GM12874 (cell line): ENCODE results near the gene APBB2.

ENCODE experiments used
- TF ChIP-seq, protein P1 (sequence below): IDR thresholded peaks from 2 replicates; pipeline ENCODE4 v1.5.1; 2011; ENCODE audit warnings: low read depth, mild to moderate bottlenecking, control low read depth, low read length, moderate library complexity; ENCODE audit not compliant: insufficient read depth

Gene APBB2

DNA sequence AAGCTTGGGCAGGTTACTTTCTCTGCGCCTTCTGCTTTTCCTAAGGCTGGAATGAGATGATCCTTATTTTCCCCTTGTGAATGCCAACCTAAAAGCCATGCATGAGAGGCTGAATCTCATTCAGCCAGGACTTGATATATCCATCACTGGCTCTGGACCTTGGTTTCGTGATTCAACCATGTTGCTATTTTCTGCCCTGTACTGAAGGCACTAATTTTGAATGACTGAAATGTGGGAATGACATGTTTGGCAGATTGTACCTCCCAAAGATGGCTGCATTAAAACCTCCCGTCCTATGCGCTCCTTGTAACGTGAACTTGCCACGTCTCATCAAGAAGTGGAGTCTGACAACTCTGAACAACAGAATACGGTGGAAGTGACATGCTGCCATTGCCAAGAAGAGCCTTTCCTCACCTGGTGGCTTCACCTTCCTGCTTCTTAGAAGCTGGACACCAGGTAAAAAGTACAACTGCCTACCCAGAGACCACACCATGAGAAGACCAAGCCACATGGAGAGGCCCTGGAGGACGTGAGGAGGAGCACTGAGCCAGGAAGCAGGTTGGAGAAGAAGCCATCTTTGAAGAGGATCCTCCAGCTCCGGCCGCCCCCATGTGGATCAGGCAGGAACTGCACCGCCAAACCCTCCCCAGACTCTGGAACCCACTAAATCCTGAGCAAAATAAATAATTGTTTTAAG lies 290.1 kb downstream of the APBB2 start:
- TF ChIP-seq, protein P1, sequence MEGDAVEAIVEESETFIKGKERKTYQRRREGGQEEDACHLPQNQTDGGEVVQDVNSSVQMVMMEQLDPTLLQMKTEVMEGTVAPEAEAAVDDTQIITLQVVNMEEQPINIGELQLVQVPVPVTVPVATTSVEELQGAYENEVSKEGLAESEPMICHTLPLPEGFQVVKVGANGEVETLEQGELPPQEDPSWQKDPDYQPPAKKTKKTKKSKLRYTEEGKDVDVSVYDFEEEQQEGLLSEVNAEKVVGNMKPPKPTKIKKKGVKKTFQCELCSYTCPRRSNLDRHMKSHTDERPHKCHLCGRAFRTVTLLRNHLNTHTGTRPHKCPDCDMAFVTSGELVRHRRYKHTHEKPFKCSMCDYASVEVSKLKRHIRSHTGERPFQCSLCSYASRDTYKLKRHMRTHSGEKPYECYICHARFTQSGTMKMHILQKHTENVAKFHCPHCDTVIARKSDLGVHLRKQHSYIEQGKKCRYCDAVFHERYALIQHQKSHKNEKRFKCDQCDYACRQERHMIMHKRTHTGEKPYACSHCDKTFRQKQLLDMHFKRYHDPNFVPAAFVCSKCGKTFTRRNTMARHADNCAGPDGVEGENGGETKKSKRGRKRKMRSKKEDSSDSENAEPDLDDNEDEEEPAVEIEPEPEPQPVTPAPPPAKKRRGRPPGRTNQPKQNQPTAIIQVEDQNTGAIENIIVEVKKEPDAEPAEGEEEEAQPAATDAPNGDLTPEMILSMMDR: peak; percentile 92

DNA sequence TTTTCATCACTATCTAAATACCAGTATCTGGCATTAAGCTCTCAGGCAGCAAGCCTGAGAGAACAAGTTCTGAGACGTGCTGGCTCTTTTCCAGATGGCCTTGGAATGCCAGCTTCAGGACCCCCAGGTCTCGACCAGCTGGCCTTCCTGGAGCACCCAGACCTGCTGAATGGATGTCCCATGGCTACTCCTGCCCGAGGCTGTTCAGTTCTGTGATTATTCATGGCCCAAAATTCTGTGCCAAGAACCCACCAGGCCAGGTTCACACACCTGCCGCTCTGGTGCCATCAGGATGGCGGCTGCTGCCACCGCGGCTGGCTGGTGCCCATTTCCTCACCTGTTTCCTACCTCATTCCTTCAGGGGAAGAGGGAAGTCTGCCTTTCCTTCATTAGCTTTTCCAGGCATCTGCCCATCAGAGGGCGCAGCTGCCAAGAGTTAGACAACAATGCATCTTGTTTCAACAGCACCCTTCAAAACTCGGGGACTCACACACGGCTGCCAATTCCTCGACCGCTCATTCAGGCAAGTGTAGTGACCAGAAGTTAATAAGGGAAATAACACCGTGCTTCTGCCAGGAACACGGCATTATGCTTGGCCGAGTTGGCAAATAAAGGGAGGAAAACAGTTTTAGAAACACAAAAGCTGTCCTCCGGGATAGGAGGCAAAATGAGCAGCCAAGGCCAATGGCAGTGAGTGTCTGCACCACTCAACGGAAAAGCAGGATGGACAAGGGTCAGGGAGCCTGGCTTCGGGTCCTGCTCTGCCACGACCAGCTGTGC lies 290.8 kb downstream of the APBB2 start:
- TF ChIP-seq, protein P1: no peak

DNA sequence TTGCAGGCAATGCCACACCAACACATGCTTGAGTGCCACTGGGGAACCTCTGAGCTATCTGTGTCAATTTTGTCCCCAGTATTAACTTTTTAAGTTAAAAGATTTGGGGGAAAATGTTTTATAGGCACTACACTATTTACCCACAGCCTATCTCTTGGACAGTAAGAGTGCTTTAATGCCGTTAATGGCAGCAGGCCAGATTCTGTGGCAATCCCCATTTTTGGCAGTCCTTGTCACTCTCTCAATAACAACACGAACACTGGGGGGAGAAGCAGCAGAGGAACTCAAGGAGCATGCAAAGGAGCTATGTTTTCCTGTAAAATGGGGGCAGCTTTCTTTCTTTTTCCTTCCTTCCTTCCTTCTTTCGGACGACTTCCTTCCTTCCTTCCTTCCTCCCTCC lies 296.0 kb downstream of the APBB2 start:
- TF ChIP-seq, protein P1: no peak

DNA sequence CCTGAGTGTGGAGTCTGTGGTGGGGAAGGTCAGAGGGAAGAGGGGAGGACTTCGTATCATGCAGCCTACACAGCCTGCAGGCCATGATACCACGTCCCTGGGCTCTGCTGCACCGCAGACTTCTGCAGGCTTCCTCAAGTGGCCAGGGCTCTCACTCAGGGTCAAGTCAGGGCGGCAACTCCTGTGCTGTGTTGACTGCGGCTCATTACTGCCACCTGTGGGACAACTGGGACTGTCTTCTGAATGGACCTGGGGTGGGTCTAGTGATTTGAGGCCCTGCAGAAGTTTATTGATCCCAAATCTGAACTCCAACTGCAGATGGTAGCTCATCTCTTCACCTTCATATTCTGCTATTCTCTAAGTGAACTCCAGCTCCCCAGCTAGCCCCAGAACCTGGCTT lies 297.5 kb downstream of the APBB2 start:
- TF ChIP-seq, protein P1: peak; percentile 76

DNA sequence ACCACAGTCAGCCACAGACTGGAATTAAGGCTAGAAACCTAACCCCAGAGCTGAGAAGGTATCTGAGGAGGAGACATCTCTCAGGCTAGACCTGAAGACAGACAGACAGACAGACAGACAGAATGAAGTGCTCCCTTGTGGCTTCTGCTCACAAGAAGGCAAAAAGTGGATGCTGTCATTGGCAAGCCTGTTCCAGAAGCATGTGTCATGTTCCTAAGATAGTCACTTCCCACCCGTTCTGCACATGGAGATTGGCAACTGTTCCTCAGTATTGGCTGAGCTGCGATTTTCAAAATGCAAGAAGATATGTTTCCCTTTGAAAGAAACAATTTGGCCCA lies 298.2 kb downstream of the APBB2 start:
- TF ChIP-seq, protein P1: no peak

DNA sequence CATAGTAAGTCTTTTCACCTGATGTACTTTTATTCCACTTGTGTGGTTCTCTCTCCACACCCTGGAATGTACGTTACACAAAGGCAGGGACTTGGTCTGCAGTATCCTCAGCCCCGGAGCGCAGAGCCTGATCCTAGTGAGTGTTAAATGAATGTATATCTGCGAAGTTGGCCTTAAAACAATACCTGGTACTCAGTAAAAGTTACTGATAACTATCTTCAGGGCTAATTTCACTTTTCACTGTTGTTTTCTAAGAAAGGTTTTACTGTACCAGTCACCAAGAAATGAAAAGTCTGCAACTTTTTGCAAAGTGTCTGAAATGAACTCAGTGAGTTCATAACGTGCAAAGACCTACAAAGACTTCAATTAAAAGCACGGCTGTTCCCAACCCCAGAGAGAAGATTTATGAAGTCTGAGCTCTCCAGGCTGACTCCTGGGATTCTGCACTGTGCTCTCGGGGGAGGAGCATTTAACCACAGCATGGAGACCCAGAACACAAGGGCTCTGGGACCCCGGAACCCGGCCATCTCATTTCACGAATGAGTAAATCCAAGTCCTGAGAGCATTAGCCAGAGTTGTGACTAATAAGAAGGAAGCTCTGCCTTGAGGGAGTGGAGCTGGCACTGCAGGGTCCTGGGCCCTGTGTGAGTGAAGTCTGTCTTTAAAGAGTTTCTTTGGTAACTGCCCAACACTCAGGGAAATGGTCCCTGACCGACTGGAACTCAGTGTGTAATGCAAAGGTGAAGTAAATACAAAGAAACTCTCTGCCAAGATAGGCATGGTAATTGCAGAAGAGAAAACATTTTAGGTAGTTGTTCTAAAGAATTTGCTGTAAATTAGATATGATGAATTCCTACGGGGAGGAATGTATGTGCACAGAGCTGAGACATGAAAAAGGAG lies 298.8 kb downstream of the APBB2 start:
- TF ChIP-seq, protein P1: no peak

DNA sequence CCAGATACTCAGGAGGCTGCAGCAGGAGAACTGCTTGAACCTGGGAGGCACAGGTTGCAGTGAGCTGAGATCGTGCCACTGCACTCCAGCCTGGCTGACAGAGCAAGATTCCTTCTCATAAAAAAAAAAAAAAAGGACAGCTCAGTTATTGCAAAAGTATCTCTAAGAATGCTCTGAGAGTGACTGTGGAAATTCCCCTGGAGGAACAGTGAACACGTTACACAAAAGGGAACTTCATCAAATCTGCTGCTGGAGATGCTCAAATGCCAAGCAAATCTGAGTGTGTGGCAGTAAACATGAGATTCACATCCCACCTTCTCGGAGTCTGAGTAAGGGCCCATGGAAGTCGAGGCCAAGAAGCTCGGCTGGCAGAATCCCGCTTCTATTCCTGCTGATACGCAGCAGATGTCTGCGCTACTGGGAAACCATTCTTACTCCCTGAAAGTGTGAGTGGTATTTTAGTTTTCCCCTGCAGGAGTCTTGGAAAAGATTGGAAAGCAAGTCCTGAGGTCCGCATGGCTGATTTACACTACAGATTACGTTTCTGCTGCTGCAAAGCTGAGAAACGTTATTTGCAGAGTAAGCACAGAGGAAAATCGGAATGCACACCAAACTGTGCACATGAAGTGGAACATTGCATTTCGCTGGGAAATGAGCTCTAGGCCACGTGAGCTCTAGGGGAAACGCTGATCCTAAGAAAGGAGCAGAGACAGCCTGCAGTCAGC lies 301.7 kb downstream of the APBB2 start:
- TF ChIP-seq, protein P1: no peak
